UCSD-AML1 (cell line): Measurements from ENCODE around the gene BSN.
A peak's percentile ranks its signal among the peaks of the same experiment; 100 is the strongest.
"Not testable (repeated sequence)": the region's sequence is repeated elsewhere in the genome, so short reads cannot be mapped to it uniquely, and the experiment has no call there.

Experiments
- DNase-seq: peaks from one replicate; lab custom pipeline; 2025; ENCODE audit not compliant: unreplicated experiment; lab: John Stamatoyannopoulos, UW

Gene BSN

DNA sequence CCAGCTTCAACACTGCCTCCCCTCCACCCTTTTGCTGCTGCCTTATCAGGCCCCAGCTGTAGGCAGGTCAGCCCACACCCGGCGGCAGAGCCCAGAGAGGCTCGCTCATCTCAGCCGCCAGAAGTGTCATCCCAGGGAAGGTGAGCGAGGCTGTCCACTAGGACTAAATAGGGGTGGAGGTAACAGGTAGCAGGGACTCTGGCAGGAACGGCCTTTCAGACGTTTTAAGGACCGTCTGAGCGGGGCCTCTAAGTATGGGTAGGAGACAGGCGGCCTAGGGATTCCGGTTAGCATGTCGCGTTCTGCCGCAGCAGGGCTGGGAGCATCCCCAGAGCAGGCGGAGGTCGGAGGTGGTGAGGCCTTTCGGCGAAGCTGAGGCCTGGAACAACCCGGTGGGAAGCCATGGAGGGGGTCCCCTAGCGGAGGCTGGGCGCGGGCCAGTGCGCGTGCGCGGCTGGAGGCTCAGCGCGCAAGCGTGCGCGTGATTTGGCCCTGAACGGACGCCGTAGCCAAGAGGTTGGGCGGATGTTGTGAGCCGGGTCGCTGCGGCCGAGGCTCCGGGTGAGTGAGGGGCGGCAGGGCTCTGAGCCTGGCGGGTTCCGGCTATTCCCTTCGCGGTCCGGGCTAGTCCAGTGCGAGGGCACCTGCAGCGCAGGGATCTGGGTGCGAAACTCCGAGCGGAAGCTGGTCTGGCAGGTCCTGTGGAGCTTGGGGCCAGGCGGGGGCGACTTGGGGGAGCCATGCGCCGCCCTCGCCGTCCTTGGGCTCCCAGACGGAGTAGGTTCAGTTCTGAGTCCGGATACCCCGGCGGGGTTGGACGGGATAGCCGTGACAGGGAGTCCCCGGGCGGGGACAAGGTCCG is 135.0 kb downstream of the BSN start, which contains the start of the genes MST1 and RNF123:
Gene MST1 (minus strand): TSS at position 429 of the 862 bp plus-strand sequence. CDS start 783 bp downstream, outside the sequence.
Gene RNF123 (plus strand): TSS at position 512 of the 862 bp plus-strand sequence. CDS start 1,609 bp downstream, outside the sequence.
- DNase-seq: no peak

DNA sequence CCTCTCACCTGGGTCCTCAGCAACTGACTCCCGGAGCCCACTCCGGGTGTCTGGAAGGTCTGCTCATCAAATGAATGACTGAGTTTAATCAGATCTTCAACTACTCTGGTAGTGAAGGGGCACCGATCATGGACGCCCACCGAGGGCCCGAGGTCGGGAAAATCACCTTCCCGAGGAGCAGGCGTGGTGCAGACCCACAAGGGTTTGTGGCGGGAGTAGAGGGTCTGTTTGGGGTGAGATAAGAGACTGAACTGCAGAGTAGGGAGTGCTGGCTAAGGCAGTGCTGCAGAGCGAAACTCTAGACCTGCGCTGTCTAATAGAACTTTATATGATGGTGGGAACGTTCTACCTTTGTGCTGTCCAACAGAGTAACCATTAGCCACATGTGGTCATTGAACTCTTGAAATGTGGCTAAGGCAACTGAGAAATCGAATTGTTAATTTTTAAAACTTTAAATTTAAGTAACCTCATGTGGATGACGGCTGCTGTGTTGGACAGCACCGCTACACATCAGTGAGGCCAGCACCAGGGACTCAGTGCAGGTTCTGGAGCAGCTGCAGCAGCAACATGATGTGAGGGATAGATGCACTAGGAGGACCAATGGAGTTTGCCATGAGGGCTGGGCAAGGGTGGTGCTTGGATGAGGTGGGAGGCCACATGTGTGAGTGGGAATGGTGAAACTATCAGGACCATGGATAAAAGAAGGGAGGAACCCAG is 135.8 kb downstream of the BSN start:
- not testable (repeated sequence) for DNase-seq

DNA sequence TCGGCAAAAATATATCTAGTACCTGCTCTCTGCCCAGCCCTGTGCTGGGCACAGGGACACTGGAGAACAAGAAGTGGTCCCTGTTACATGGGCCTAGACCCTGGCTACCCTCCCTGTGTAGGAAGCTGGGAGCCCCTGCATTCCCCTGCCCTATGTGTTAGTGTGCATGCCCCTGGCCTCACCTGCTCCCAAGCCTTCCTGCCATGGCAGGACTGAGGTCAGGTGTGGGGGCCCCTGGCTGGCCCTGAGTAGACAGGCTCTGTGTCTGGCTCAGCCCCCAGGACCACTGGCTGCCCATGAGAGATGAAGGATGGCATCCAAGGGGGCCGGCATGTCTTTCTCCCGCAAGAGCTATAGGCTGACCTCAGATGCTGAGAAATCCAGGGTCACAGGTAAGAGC is 136.6 kb downstream of the BSN start:
- not testable (repeated sequence) for DNase-seq

DNA sequence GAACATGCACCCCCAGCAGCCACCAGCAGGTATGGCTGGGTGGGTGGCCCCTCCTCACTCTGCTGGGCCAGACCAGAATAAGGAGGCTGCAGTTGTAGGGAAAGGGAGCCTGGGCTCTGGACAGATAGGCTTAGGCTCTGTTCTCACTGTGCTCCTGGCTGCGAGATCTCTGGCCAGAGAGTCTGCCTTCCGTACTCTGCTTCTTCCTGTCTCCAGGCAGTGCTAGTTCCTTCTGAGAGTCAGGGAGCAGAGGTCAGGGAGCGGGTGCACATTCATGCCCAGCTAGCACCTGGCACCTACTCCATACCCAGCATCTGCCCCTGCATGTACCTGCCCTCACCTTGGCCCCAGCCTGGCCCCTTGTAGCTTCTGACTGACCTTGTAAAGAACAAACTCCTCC is 137.2 kb downstream of the BSN start:
- DNase-seq: not testable (repeated sequence)

DNA sequence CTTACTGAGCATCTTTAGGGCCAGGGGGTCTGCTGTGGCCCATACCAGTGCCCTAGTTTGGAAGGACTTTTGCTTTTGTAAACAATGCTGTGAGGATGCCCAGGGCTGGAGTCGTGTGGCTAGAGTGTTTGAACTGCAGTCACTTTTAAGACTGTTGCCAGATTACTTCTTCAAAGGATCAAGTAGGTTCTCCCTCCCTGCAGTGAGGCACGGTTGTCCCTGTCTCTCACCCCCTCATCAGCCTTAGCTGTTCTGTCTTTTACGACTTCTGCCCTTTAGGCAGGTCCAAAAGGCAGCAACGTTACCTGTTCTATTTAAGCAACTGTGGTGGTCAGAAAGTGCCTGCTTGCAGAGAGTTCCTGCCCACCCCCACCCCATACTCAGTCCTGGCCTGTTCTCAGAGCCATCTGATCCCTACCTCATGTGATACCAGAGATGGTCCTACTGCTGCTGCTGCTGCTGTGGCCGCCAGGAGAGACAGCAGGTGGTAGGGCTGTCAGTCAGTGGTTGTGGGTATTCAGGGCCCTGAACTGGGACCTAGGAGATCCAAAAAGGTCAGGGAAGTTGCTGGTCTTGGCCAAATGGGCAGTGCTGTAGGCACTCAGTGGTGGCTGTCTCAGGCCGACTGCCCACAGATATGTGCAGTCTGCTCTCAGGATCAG is 140.3 kb downstream of the BSN start:
- not testable (repeated sequence) for DNase-seq

DNA sequence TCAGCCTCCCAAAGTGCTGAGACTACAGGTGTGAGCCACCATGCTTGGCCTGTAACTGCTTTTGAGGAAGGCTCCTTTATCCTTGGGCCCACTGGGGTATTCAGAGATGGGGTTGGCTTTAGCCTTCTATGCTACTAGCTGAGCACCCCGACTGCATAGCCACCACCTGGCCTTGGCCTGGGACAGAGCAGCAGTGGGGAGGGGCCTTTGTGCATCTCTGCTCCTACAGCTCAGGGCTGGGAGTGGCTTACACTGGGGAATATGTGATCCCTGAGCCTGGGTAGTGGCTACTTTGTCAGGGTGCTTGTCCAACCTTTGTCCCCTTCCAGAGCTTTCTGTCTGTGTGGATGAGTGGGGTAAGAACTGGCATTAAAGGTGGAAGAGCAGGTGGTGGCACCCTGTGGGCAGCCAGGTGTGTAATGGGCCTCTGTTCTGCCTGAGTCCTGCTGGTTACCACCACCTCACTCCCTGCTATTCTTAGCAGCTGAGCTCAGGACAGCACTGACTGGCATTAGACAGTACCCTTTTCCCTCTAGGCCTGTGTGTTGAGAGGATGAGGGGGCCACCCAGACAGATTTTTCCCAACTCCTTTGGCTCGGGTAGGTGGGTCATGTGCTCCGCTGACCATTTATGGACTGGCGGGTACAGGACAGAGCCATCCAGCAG is 141.2 kb downstream of the BSN start:
- not testable (repeated sequence) for DNase-seq

DNA sequence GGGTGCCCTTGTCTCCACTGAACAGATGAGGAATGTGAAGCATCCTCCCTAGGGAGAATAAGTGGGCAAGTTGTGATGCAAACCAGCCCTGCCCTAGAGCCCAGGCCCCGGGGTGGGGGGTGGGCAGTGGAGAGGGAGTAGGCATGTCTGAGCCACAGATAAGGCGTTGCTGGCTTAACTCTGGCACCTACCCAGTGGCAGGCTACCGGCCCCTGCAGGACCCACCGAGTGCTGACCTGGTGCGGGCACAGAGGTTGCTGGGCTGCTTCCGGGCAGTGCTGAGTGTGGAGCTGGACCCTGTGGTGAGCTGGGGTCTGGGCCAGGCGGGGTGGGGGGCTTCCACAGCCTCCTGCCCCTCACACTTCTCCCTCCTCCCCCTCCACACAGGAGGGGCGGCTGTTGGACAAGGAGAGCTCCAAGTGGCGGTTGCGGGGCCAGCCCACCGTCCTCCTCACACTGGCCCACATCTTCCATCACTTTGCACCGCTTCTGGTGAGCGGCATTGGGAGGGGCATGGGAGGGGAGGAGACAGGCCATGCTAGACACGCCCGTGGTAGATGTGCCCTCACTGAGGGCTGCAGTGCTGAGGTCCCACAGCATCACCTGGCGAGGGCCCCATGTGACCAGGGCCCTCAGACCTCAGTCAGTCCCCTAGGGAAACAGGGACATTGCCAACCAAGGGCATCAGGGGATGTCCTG is 145.2 kb downstream of the BSN start:
- DNase-seq: no peak

DNA sequence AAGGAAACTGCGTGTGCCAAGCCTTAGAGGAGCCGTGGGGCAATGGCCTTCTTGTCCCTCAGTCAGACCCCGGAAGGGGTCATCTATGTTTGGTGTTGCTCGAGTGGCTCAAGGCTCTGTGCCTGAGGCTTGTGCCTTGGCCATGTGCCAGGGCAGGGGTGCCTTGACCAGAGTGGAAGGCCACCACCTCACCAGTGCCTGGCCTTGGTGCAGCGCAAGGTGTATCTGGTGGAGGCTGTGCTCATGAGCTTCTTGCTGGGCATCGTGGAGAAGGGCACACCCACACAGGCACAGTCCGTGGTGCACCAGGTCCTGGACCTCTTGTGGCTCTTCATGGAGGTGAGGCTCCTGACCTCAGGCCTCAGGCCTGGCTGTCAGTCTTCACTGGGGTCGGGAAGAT is 145.7 kb downstream of the BSN start:
- no peak for DNase-seq

DNA sequence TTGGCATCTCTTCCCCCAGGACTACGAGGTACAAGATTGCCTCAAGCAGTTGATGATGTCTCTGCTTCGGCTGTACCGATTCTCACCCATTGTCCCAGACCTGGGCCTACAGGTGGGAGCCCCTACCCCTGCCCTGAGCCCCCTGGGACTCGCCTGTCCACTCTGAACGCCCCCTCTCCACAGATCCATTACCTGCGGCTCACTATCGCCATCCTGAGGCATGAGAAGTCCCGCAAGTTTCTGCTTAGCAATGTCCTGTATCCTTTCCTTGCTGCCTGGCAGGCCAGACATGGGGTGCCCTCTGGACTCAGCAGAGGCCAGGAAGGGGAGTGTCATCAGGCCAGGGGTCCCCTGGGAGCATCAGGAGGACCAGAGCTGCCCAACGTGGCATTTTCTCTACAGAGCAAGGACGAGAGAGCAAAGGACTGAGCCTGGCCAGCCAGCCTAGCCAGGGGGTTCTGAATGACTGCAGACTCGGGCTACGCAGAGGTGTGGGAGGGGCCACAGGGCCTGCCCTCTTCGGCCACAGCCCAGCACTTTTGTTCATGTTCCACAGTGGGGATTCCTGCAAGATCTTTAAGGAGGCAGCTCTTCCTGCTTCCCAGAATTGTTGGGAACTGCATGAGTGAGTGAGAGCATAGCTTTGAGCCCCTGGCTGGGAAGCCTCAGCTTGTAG is 146.3 kb downstream of the BSN start:
- no peak for DNase-seq

DNA sequence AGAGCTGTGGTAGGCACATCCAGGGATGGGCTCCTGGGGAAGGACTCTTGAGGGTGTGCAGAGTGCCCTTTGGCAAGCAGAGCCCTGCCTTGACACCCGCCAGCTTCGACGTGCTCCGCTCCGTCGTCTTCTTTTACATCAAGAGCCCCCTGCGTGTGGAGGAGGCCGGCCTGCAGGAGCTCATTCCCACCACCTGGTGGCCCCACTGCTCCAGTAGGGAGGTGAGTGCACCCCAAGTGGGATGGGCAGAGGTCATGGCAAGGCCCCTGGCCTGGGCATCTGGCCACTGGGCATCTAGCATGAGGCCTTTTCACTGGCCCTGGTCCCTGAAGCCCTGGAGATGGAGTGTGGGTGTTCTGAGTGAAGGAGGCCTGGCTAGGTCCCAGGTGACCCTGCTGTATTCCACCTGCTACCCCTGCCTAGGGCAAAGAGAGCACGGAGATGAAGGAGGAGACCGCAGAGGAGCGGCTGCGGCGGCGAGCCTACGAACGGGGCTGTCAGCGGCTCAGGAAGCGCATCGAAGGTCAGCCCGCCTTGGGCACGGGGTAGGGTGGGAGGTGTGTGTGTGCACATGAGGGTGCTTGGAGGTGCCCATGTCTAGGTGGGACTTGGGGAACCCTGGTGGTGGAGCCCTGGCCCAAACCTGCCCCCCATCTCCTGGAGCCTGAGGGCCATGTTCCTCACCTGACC is 147.3 kb downstream of the BSN start:
- DNase-seq: no peak

DNA sequence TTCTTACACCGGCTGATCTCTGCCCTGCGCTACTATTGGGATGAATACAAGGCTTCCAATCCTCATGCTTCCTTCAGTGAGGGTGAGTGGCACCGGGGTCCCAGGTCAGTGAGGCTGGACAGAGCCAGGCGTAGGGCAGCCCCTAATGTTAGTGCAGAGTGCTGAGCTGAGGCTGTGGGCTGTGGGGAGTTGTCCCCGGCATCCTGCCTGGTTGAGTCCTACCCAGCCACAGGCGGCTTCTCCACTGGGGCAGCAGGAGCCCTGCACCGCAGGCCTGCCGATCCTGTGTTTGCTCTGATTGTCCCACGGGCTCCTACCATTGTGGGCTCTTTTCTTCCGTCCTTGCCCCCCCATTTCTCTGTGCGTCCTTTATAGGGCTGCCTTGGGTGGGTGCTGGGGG is 148.4 kb downstream of the BSN start:
- no peak for DNase-seq

DNA sequence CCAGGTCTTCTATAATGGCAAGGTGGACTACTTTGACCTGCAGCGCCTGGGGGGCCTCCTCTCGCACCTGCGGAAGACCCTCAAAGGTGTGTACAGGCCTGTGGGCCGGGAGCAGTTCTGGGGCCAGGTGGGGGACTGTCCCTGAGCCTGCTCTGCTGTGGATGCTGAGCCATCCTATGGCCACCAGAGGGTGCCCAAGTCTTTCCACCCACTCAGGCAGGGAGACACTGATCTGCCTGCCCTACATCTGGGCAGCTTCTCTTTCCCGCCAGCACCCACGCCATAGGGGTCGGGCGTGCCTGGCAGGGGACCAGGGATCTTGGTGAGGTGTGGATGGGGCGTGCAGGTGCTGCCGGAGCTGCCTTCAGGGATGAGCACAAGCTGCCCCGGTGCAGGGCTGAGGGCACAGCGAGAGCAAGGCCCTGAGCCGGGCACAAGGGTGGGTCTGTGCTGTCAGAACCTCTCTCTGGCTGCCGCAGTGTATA is 149.2 kb downstream of the BSN start:
- DNase-seq: peak; percentile 59

DNA sequence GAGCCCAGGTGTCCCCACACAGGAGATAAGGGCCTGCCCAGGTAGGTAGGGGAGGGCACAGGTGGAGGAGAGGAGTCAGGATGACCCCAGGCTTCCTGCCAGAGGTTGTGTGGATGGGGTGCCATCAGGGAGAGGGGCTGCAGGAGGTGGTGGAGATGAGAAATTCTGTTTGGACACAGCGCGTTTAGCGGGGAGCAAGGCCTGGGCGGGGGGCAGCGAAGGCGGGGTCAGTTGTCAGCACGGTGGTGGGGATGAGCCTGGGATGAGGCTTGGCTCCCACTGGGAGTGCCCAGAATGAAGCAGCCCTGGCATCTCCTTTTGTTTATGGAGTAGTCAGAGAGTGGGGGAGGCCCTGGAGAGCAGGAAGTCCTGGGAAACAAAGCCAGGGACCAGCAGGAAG is 149.7 kb downstream of the BSN start:
- DNase-seq: no peak

DNA sequence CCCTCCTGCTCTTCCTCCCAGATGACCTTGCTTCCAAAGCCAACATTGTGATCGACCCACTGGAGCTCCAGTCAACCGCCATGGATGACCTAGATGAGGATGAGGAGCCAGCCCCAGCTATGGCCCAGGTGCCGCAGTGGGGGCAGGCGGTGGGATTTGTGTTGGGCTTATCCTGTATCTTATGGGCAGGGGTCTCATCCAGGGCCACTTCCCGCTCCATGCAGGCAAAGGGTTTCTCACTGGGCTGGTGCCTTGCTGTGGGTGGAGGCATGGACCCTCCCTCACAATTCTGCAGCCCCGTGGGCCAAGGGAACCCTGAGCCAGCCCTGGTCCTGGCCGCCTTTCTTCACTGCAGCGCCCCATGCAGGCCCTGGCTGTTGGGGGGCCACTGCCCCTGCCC is 150.4 kb downstream of the BSN start:
- no peak for DNase-seq

DNA sequence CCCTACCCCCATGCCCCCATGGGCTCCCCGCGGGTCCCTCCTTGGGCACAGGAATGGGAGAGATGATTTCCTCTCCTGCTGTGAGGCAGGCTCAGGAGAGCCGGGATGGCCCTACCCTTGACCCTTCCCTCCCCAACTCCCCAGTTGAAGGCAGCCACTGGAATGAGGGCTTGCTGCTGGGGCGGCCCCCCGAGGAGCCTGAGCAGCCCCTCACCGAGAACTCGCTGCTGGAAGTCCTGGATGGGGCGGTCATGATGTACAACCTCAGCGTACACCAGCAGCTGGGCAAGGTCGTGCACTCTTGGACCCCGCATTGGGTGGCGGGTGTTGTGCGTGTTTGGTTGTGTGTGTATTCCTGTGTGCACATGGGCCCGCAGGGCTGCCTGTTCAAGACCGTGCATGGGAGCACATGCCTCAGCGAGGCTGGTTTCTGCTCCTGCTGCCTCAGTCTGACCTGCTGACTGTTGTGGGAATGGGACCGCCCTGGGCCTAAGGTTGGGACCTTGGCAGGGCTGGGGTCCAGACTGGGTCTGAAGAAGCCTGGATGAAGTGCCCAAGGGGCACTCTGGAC is 151.2 kb downstream of the BSN start:
- DNase-seq: no peak

DNA sequence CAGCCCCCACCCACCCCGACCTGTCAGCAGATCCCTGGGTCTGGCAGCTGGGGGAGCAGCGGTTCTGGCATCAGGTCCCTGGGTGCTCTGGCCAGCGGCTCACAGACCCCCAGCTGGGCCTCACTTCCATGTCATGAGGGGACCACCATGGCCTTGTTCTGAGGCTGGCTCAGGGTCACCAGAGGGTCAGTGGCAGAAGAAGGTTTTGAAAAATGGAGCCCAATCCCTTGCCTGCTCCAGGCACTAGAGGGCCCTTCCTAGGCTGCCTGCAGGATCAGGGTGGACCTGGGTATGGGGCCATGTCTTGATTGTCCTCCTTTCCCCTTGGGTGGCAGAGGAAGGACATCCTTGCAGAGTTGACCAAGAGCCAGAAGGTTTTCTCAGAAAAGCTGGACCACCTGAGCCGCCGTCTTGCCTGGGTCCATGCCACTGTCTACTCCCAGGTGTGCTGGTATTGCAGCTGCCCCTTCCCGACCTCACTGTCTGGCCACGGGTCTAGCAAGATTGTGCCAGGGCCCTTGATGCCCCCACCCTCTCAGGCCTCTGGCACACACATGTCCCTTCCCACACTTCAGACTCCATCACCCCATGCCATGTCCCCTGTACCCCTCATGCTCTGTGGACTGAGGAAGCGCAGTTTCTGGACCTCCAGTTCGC is 152.3 kb downstream of the BSN start:
- no peak for DNase-seq

DNA sequence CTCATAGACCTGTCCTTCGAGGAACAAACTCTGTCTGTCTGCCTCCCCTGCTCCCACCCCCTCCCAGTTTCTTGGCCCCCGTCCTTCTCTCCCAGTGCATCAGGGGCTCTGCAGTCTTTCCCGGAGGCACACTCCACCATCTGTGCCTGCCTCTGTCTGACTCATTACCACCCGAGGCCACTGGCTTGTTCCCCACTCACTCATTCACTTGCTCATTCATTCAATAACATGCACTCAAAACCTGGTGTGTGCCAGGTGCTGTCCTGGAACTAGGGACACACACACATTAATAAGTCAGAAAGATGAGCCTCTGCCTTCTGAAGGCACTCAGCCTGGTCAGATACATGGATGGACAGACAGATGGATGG is 152.8 kb downstream of the BSN start:
- no peak for DNase-seq

DNA sequence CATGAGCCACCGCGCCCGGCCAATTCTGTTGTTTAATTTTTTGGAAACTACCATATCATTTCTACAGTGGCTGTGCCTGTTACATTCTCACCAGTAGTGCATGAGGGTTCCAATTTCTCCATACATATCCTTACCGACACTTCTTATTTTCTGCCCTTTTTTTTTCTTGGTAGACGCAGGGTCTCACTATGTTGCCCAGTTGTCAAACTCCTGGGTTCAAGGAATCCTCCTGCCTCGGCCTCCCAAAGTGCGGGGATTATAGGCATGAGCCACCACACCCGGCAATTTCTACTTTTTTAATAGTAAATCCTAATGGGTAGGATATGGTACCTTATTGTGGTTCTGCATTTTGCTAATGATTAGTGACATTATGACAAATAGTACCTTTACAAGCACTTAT is 155.6 kb downstream of the BSN start:
- DNase-seq: no peak
